ENCODE results near the gene SCGB1C1.
"Not testable (repeated sequence)": the region's sequence is repeated elsewhere in the genome, so short reads cannot be mapped to it uniquely, and the experiment has no call there.

SCGB1C1 gene

DNA sequence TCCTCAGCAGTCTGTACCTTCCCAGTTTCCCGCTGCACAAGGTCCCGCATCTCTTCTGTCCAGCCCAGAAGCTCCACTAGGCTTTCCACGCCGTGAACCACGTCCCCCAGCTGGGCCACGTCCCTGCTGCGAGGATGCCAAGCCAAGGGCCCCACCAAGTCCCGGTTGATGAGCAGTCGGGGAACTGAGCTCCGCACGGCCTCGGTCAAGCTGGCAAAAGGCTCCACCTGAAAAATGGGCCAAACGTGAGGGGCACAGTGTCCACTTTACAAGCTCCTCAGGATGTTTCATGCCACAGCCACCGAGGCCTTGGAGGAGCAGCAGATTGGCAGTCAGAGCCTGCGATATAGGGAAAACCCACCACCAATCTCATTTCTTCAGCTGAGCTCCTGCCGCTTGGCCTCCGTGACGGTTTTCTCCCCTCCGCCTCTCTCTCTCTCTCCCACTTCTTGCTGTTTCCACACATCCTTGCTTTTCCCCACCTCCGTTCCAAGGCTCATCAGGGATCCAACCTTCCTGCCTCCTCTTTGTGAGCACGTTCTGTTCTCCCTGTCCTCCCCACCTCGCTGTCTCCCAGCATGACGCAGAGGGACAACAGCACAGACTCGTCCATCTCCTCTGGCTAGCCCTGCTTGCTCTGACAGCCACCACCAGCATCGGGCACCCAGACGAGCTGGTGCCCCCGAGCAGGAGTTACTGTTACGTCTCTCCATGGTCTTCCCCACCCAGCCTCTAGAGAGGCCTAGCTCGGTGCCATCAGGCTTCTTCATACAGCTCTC, 26.1 kb downstream of the SCGB1C1 start:
- no peak for DNase-seq (ENCODE audit: low spot score)

DNA sequence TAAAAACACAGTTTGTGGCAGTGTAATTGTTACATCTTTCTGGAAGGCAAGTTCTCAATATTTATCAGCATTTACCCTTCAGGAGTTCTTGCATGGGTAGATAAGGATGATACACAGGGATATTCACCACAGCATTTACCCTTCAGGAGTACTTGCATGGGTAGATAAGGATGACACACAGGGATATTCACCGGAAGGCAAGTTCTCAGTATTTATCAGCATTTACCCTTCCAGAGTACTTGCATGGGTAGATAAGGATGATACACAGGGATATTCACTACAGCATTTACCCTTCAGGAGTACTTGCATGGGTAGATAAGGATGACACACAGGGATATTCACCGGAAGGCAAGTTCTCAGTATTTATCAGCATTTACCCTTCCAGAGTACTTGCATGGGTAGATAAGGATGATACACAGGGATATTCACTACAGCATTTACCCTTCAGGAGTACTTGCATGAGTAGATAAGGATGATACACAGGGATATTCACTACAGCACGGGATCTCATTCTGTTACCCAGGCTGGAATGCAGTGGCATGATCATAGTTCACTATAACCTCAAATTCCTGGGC, 27.9 kb downstream of the SCGB1C1 start:
- DNase-seq (ENCODE audit: low spot score) = not testable (repeated sequence)

- no peak for DNase-seq (ENCODE audit: low spot score)
Measured at GRCh38 chr11:221539-221938, 28.7 kb downstream of the SCGB1C1 start.

- DNase-seq (ENCODE audit: low spot score) = no peak
Measured at GRCh38 chr11:221998-222789, 29.3 kb downstream of the SCGB1C1 start.

GRCh38 chr11:223026-223789, 30.3 kb downstream of the SCGB1C1 start:
- DNase-seq (ENCODE audit: low spot score) = no peak

DNA sequence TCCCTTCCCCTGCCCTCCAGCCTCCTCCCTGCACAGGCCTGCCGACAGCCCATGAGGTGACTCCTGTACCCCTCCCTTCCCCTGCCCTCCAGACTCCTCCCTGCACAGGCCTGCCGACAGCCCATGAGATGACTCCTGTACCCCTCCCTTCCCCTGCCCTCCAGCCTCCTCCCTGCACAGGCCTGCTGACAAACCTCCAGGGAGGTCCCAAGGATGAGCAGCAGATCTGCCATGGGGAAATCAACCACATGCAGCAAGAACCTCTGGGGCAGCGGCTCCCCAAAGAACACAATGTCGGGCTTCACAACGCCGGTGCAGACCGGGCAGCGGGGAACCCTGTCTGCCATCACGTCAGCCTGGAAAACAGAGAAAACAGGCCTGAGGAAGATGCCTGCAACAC, 31.0 kb downstream of the SCGB1C1 start:
- DNase-seq (ENCODE audit: low spot score) = no peak

GRCh38 chr11:224424-224823, 31.5 kb downstream of the SCGB1C1 start:
- no peak for DNase-seq (ENCODE audit: low spot score)

- DNase-seq (ENCODE audit: low spot score) = no peak
Measured at GRCh38 chr11:225734-226453, 33.0 kb downstream of the SCGB1C1 start.

DNA sequence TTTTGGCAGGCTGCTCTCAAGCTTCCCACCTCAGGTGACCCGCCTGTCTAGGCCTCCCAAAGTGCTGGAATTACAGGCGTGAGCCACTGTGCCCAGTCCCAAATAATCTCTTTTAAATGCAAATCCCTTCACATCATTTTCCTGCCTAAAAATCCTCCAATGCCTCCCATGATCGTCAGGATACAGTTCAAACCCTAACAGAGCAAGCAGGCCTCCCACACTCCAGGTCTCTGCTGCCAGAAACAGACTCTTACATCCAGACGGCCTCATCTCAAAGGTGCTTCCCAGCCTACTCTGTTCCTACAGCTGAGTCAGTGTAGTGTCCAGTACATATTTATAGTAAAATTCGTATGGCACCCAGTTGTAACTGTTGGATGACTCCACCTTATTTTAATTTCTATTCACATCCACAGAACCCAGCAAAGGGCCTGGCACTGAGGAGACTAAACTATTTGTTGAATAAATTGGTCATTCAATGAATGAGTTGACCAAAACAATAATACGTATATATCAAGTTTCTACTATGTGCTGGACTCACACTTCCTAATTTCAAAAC, 35.0 kb downstream of the SCGB1C1 start:
- DNase-seq (ENCODE audit: low spot score) = no peak

DNA sequence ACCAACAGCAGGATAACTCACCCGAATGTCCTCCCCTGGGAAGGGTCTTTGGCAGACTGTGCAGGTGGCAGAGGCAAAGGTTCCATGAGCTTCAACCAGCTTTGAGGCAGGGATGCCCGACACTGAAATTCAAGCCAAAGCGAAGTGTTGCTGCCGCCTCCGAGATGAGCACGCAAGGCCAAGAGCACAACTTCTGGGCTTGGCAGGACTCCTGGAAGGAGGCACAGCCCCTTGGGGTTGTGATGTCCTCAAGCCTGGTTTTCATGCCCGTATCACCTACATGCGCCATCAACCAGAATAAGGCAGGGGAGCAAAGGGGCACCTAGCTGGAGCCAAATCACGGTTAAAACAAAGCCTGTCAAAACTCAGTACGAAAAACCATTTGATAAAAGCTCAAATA, 37.6 kb downstream of the SCGB1C1 start:
- DNase-seq (ENCODE audit: low spot score) = no peak

GRCh38 chr11:232783-233565, 40.1 kb downstream of the SCGB1C1 start:
- no peak for DNase-seq (ENCODE audit: low spot score)

GRCh38 chr11:235180-235579, 42.3 kb downstream of the SCGB1C1 start:
- DNase-seq (ENCODE audit: low spot score) = no peak

- no peak for DNase-seq (ENCODE audit: low spot score)
Measured at GRCh38 chr11:235609-235996, 42.7 kb downstream of the SCGB1C1 start.

DNA sequence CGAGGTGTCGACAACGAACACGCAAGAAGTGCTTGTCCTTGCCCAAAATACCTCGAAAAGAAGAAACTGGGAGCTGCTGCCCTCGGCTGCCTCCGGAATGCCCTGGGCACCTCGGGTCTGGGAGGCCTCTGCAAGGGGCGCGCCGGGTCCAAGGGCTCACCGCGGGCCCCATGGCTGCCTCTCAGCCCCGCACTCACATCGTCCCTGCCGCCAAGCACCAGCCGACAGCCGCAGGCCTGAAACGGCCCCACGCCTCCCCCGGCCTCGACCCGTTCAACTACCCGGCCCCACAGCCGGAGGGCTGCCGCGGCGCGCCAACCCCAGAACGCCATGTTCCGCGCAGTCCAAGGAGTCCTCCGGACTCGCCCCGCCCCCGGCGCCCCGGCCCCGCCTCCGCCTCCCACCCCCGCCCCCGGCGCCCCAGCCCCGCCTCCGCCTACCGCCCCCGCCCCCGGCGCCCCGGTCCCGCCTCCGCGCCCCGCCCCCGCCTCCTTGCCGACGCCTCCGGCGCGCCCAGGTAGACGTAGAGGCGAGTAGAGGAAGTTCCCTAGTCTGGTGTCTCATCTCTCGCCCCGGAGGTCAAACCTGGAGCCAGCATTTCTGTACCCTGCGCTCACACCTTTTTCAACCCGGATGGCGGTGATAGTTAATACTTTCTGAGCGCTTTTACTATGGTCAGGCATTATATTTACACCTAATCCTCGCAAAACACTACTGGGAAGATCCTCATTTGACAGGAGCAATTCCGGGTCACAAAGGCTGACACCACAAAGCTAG, 43.3 kb downstream of the SCGB1C1 start, which contains the start of gene SIRT3:
Gene SIRT3, minus strand, starts transcription at position 346 of the 777 bp plus-strand sequence. Its CDS starts 14 bp downstream, at position 332.
- DNase-seq (ENCODE audit: low spot score) = peak; percentile 91

GRCh38 chr11:236774-237767, 44.2 kb downstream of the SCGB1C1 start, which contains the start of gene PSMD13:
TSS of gene PSMD13 (plus strand) at chr11:236976. CDS start at chr11:237050, 74 bp downstream.
- peak; percentile 81 for DNase-seq (ENCODE audit: low spot score)

GRCh38 chr11:238346-238745, 45.5 kb downstream of the SCGB1C1 start:
- not testable (repeated sequence) for DNase-seq (ENCODE audit: low spot score)

DNA sequence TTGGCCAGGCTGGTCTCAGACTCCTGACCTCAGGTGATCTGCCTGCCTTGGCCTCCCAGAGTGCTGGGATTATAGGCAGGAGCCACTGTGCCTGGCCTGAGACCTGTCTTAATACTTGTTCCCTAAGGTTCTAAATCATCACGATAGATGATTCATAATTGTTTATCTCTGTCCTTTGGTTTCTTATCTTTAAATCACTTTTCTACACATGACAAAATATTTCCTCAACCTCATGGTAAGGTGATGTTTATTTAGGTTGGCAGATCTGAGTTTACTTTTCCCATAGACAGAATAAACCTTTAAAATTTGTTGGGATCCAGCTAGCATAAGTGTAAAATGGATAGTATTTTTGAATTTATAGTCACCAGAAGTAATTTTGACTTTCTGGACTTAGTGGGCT, 47.4 kb downstream of the SCGB1C1 start:
- DNase-seq (ENCODE audit: low spot score) = no peak

DNA sequence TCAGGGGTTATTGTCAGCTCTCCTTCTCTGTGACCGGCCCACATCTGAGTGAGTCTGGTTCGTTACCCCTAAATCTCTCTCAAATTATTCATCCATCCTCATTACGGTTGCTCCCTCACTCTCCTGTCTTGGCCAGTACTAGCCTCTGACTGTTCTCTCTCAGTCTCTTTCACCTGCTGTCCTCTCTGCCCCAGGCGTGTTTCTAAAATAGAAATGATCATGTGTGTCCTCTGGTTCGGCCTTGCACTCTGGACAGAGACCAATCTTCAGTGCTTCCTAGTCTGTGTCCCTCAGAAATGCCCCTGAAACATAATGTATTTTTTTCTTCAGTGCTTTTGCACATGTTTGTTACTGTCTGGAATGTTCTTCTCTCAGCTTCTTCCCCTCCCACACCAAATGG, 48.8 kb downstream of the SCGB1C1 start:
- no peak for DNase-seq (ENCODE audit: low spot score)

All from kidney tubule cell (primary cell).